Activated naive CD8-positive, alpha-beta T cell (primary cell): ENCODE data around the gene PRKCQ.

Experiments
- H3K27ac Mint-ChIP-seq: one replicate; pipeline ENCODE4 v1.8.0; 2021; ENCODE audit warnings: mixed read lengths
- H3K27me3 Mint-ChIP-seq: one replicate; pipeline ENCODE4 v1.8.0; 2021; ENCODE audit warnings: mixed read lengths
- H3K36me3 Mint-ChIP-seq: one replicate; pipeline ENCODE4 v1.8.0; 2021; ENCODE audit warnings: mixed read lengths
- H3K4me1 Mint-ChIP-seq: one replicate; pipeline ENCODE4 v1.8.0; 2021; ENCODE audit warnings: low read depth, mixed read lengths
- H3K4me3 Mint-ChIP-seq: one replicate; pipeline ENCODE4 v1.8.0; 2021; ENCODE audit warnings: mild to moderate bottlenecking, mixed read lengths
- H3K9me3 Mint-ChIP-seq: one replicate; pipeline ENCODE4 v1.8.0; 2021; ENCODE audit warnings: low read depth, mixed read lengths

The PRKCQ gene

DNA sequence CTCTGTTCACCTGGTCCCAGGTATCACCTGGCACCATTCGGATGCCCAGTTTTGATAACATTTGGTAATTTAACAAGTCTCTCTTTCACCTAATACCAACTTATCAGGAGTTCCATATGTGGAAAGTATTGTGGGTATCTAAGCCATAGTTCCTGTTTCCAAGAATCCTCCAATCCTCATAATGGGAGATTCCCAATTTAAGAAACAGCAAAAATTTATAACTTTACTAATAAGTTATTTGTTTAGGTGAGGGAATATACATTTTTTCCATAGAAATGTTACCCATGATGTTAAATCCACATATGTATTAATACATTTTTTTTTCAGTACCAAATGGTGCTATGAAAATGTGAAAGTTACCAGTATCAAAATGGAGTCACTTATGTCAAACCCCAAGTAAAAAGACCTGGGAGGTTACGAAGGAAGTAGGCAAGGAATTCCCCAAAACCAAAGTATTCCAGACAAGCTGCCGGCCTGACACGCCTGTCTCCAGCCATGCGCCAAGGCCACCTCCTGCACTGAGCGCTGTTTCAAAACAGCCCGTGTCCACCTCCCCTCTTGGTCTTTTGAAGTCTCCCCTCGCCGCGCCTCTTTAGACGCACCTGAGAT lies 44.8 kb downstream of the PRKCQ start:
- Mint-ChIP-seq H3K36me3 (peaks cover 10% of the 10 kb centered on the region), H3K4me3 (no peak overlapping the region), H3K27ac (peak overlapping the region; percentile 86), H3K9me3 (no peaks in the 10 kb centered on the region), H3K4me1 (peaks cover 81% of the 10 kb centered on the region), H3K27me3 (no peaks in the 10 kb centered on the region)

GRCh38 chr10:6532321-6532720 lies 47.8 kb downstream of the PRKCQ start:
- H3K27me3 Mint-ChIP-seq: no peaks in the 10 kb centered on the region
- H3K9me3 Mint-ChIP-seq: no peaks in the 10 kb centered on the region
- H3K27ac Mint-ChIP-seq: peak overlapping the region; percentile 100
- peak overlapping the region; percentile 12 for H3K4me3 Mint-ChIP-seq
- H3K4me1 Mint-ChIP-seq: peaks cover 88% of the 10 kb centered on the region
- peaks cover 12% of the 10 kb centered on the region for H3K36me3 Mint-ChIP-seq

GRCh38 chr10:6530966-6531365 lies 49.1 kb downstream of the PRKCQ start:
- no peaks in the 10 kb centered on the region for H3K27me3 Mint-ChIP-seq
- H3K27ac Mint-ChIP-seq: peak overlapping the region; percentile 100
- peak overlapping the region; percentile 92 for H3K4me3 Mint-ChIP-seq
- peaks cover 11% of the 10 kb centered on the region for H3K36me3 Mint-ChIP-seq
- H3K4me1 Mint-ChIP-seq: peaks cover 89% of the 10 kb centered on the region
- H3K9me3 Mint-ChIP-seq: no peaks in the 10 kb centered on the region

DNA sequence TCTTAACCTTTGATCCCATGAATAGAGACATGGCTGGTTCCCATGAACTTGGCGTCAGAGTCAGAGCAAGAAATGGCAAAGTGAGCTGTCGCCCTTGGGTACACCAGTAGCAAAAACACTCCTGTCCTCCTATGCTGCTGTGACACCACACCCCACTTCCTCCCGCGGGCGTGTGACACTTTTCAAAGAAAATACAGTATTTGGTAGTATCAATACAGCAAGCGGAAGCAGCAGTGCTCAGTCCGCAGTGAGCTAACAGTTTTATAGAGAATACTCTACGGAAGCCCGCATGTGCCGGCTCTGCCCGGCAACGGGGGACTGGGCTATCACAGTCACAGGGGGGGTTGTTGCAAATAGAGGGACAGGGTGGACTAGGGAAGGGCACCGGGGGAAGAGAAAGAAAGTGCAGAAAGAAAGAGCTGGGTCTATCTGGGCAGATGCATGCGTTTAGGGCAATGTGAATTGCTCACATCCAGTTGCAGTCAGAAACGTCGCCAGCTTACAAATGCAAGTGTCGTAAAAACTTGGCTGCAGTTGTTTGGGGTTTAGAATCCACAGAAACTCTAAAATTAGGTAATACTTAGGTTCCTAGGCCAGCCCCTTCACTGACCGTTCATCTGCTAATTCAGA lies 49.8 kb downstream of the PRKCQ start:
- Mint-ChIP-seq H3K4me3 (peak overlapping the region; percentile 92), H3K27me3 (no peaks in the 10 kb centered on the region), H3K36me3 (peaks cover 13% of the 10 kb centered on the region), H3K4me1 (peaks cover 89% of the 10 kb centered on the region), H3K9me3 (no peaks in the 10 kb centered on the region), H3K27ac (peak overlapping the region; percentile 100)

DNA sequence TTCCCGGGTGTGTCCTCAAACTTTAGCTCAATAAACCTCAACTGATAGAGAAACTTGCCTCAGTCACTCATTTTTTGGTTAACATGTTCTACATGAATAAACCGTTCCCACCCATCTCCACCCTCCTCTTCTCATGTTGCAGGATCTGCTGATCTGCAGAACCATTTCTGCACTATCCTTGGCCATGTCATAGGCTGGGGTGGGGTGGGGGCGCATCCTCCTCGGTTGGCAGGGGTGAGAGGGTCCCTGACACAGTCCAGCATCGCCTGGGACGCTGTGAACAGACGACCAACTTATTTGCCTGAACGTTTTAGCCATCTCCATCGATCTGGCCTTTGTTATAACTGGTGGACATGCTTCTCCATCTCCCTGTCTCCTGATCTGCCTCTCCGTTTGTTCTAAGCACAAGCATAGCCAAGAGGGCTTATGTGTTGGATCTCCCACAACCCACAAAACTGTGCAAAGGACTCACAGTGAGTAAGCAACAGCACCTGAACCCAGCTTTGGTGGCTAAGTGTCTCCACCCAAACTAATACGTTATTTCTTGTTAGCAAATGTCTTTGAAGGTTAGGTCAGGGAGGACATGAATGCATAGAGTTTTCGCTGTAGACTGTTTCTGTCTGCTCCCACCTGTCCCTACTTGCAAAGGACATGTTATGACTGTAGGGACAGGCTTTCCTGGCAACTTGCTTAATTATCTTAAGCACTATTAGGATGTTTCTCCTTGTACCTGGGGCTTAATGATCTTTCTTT lies 51.7 kb downstream of the PRKCQ start:
- H3K4me3 Mint-ChIP-seq: no peak overlapping the region
- H3K36me3 Mint-ChIP-seq: peaks cover 24% of the 10 kb centered on the region

DNA sequence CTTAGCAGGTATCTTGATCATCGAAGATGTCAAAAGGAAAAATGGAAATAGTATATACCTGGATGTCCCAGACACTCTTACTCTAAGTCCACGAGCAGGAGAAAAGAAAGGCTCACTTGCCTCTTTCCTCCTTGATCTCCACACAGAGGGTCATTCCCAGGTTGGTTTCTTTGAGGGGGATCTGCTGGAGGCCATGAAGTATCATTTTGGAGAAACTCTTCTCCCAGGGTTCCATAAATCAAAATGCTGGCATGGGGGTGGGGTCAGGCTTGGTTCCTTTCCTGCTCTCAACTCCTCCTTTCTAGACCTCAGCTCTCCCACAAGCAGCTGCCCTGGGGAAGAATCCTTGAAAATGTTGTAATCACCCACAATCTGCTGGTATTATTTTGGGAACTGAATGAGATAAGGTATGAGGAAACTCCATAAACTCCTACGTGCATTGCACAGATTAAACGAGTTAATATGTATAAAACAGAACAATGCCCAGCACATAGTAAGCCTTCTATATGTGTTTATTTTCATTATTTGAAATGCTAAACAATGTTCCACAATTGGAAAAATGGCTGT lies 54.4 kb downstream of the PRKCQ start:
- Mint-ChIP-seq H3K27ac (peak overlapping the region; percentile 62), H3K27me3 (no peaks in the 10 kb centered on the region), H3K4me3 (no peak overlapping the region), H3K4me1 (peaks cover 86% of the 10 kb centered on the region), H3K36me3 (peaks cover 29% of the 10 kb centered on the region), H3K9me3 (no peaks in the 10 kb centered on the region)

More for the DNA sequence above, 51.7 kb downstream of the PRKCQ start:
- no peaks in the 10 kb centered on the region for H3K9me3 Mint-ChIP-seq
- peak overlapping the region; percentile 100 for H3K27ac Mint-ChIP-seq
- no peaks in the 10 kb centered on the region for H3K27me3 Mint-ChIP-seq
- peaks cover 93% of the 10 kb centered on the region for H3K4me1 Mint-ChIP-seq

- Mint-ChIP-seq H3K36me3 (peaks cover 27% of the 10 kb centered on the region), H3K9me3 (no peaks in the 10 kb centered on the region), H3K4me3 (no peak overlapping the region), H3K27ac (peak overlapping the region; percentile 43), H3K4me1 (peaks cover 83% of the 10 kb centered on the region), H3K27me3 (no peaks in the 10 kb centered on the region)
These were observed 57.8 kb downstream of the PRKCQ start for GRCh38 chr10:6522230-6522629.

GRCh38 chr10:6520138-6520537 lies 59.9 kb downstream of the PRKCQ start:
- H3K36me3 Mint-ChIP-seq: peaks cover 17% of the 10 kb centered on the region
- H3K4me1 Mint-ChIP-seq: peaks cover 85% of the 10 kb centered on the region
- peak overlapping the region; percentile 66 for H3K4me3 Mint-ChIP-seq

DNA sequence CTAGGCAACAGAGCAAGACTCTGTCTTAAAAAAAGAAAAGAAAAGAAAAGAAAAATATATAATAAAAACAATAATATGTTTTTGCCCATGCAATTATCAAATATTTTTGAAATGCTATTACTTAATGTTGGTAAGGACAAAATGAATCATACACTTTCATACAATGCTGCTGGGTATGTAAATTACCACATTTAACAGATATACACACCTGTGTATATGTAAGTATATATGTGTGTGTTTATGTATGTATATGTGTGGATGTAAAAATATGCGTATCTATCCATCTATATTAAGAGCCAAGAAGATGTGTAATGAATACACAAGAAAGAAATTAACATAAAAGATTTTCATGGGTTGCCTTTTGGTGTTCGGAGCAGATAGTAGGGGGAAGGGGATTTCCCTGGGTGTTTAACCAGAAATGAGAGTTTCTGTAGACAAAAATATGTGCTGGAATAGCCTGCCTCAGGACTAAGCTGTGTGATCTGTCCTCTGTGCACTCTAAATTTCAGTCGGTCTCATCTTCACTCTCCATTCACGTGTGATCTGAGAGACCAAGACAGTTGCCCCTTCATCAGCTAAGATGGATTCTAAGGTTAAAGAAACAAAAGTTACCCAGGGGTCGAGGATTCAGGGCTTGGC lies 61.2 kb downstream of the PRKCQ start:
- Mint-ChIP-seq H3K9me3 (no peaks in the 10 kb centered on the region), H3K4me3 (peak overlapping the region; percentile 66), H3K4me1 (peaks cover 87% of the 10 kb centered on the region), H3K27me3 (no peaks in the 10 kb centered on the region), H3K36me3 (peaks cover 10% of the 10 kb centered on the region), H3K27ac (peak overlapping the region; percentile 83)

More at GRCh38 chr10:6520138-6520537, 59.9 kb downstream of the PRKCQ start:
- no peaks in the 10 kb centered on the region for H3K9me3 Mint-ChIP-seq
- H3K27ac Mint-ChIP-seq: peak overlapping the region; percentile 83
- no peaks in the 10 kb centered on the region for H3K27me3 Mint-ChIP-seq

GRCh38 chr10:6516929-6517284 lies 63.2 kb downstream of the PRKCQ start:
- H3K36me3 Mint-ChIP-seq: peaks cover 8% of the 10 kb centered on the region
- no peaks in the 10 kb centered on the region for H3K27me3 Mint-ChIP-seq
- H3K27ac Mint-ChIP-seq: peak overlapping the region; percentile 55
- H3K4me1 Mint-ChIP-seq: peaks cover 95% of the 10 kb centered on the region
- H3K4me3 Mint-ChIP-seq: peak overlapping the region; percentile 15
- no peaks in the 10 kb centered on the region for H3K9me3 Mint-ChIP-seq

DNA sequence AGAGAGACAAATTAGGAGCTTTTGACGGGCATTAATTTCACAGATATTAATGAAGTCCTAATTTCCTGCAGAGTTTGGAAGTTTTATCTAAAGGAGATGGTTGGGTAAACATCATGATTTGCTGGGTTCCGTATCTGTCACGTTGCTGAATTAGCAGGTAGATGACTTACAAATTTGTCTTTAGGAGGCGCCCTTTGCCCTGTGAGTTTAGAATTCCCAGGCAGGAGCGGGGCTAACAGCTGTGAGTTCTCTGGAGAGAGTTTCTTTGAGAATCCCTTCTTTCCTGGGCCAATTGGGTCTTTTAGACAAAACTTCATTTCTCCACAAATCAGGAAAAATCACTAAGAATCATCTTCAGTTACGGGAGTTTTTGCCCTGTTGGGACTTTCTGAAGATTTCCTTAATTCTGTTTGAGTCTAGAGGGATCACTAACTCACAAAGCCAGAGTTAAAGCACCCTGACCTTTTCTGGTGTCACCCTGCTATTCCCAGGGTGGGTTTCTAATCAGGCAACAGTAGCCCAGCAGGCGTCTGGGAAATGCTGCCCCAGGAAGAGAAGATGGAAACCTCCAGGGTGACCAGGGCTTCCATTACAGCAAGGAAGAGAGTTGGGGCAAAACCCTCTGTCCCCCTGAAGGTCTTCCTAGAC lies 63.7 kb downstream of the PRKCQ start:
- Mint-ChIP-seq H3K36me3 (peaks cover 11% of the 10 kb centered on the region), H3K27me3 (no peaks in the 10 kb centered on the region), H3K4me3 (peak overlapping the region; percentile 15), H3K9me3 (no peaks in the 10 kb centered on the region), H3K4me1 (peaks cover 97% of the 10 kb centered on the region), H3K27ac (peak overlapping the region; percentile 55)

GRCh38 chr10:6514844-6515780 lies 65.0 kb downstream of the PRKCQ start:
- peaks cover 17% of the 10 kb centered on the region for H3K36me3 Mint-ChIP-seq
- H3K4me3 Mint-ChIP-seq: no peak overlapping the region
- no peaks in the 10 kb centered on the region for H3K27me3 Mint-ChIP-seq
- H3K9me3 Mint-ChIP-seq: no peaks in the 10 kb centered on the region
- peak overlapping the region; percentile 46 for H3K27ac Mint-ChIP-seq
- peaks cover 88% of the 10 kb centered on the region for H3K4me1 Mint-ChIP-seq

- H3K27ac Mint-ChIP-seq: peak overlapping the region; percentile 84
- no peaks in the 10 kb centered on the region for H3K9me3 Mint-ChIP-seq
- H3K36me3 Mint-ChIP-seq: peaks cover 18% of the 10 kb centered on the region
- H3K4me3 Mint-ChIP-seq: peak overlapping the region; percentile 58
- peaks cover 78% of the 10 kb centered on the region for H3K4me1 Mint-ChIP-seq
- no peaks in the 10 kb centered on the region for H3K27me3 Mint-ChIP-seq
These were observed 65.9 kb downstream of the PRKCQ start for GRCh38 chr10:6514180-6514579.
